GM18502 (cell line): ENCODE data around the gene GPM6B.

Experiments
- ATAC-seq: cut with Tn5 transposase; IDR thresholded peaks from one replicate; pipeline ENCODE4 v1.9.1; 2021; ENCODE audit warnings: mild to moderate bottlenecking; ENCODE audit not compliant: unreplicated experiment, poor library complexity

Gene GPM6B

GRCh38 chrX:13825178-13825762, 8.4 kb upstream of the GPM6B start:
- no peak for ATAC-seq

- ATAC-seq = no peak
Measured at GRCh38 chrX:13824746-13825145, 7.9 kb upstream of the GPM6B start.

- no peak for ATAC-seq
Measured at GRCh38 chrX:13821738-13822137, 4.8 kb upstream of the GPM6B start.

- no peak for ATAC-seq
Measured at GRCh38 chrX:13816176-13816575, 717 bp downstream of the GPM6B start.

GRCh38 chrX:13815664-13816063, 1.2 kb downstream of the GPM6B start:
- no peak for ATAC-seq

- no peak for ATAC-seq
Measured at GRCh38 chrX:13808865-13809264, 8.0 kb downstream of the GPM6B start.

- no peak for ATAC-seq
Measured at GRCh38 chrX:13808293-13808692, 8.6 kb downstream of the GPM6B start.

- ATAC-seq = no peak
Measured at GRCh38 chrX:13805241-13805640, 11.7 kb downstream of the GPM6B start.

- ATAC-seq = no peak
Measured at GRCh38 chrX:13803116-13803515, 13.8 kb downstream of the GPM6B start.

- ATAC-seq = no peak
Measured at GRCh38 chrX:13798184-13798583, 18.7 kb downstream of the GPM6B start.

- no peak for ATAC-seq
Measured at GRCh38 chrX:13797512-13797911, 19.4 kb downstream of the GPM6B start.

GRCh38 chrX:13794417-13794816, 22.5 kb downstream of the GPM6B start:
- no peak for ATAC-seq

- ATAC-seq = no peak
Measured at GRCh38 chrX:13793897-13794296, 23.0 kb downstream of the GPM6B start.

GRCh38 chrX:13791559-13791958, 25.3 kb downstream of the GPM6B start:
- no peak for ATAC-seq

- no peak for ATAC-seq
Measured at GRCh38 chrX:13791145-13791544, 25.7 kb downstream of the GPM6B start.

GRCh38 chrX:13790206-13791131, 26.4 kb downstream of the GPM6B start:
- ATAC-seq = no peak

- no peak for ATAC-seq
Measured at GRCh38 chrX:13786048-13786447, 30.8 kb downstream of the GPM6B start.

- ATAC-seq = no peak
Measured at GRCh38 chrX:13780868-13781427, 35.9 kb downstream of the GPM6B start.

GRCh38 chrX:13778916-13779315, 38.0 kb downstream of the GPM6B start:
- ATAC-seq = no peak

GRCh38 chrX:13776387-13776786, 40.5 kb downstream of the GPM6B start:
- ATAC-seq = no peak

- no peak for ATAC-seq
Measured at GRCh38 chrX:13775837-13776236, 41.1 kb downstream of the GPM6B start.
